Measurements from ENCODE around the gene WDR48.

WDR48 gene

GRCh38 chr3:39106851-39107387, 55.1 kb downstream of the WDR48 start:
- Histone ChIP-seq H3K4me3 (ENCODE audit: low read depth, low read length) (peak overlapping the region; percentile 99), H2AFZ (peak overlapping the region; percentile 79), H3K27me3 (ENCODE audit: control insufficient read depth, insufficient read depth, low read length) (no peaks in the 10 kb centered on the region), H3K4me1 (peaks cover 4% of the 10 kb centered on the region), H3K4me2 (ENCODE audit: low read length) (peak overlapping the region; percentile 98), H3K9me3 (ENCODE audit: control insufficient read depth, low read length) (no peaks in the 10 kb centered on the region), H3K36me3 (ENCODE audit: control insufficient read depth, insufficient read depth, low read length) (no peaks in the 10 kb centered on the region), H3K79me2 (peaks cover 19% of the 10 kb centered on the region), H3K27ac (peak overlapping the region; percentile 34), H3K9ac (peak overlapping the region; percentile 72)
- TF ChIP-seq, protein P1, sequence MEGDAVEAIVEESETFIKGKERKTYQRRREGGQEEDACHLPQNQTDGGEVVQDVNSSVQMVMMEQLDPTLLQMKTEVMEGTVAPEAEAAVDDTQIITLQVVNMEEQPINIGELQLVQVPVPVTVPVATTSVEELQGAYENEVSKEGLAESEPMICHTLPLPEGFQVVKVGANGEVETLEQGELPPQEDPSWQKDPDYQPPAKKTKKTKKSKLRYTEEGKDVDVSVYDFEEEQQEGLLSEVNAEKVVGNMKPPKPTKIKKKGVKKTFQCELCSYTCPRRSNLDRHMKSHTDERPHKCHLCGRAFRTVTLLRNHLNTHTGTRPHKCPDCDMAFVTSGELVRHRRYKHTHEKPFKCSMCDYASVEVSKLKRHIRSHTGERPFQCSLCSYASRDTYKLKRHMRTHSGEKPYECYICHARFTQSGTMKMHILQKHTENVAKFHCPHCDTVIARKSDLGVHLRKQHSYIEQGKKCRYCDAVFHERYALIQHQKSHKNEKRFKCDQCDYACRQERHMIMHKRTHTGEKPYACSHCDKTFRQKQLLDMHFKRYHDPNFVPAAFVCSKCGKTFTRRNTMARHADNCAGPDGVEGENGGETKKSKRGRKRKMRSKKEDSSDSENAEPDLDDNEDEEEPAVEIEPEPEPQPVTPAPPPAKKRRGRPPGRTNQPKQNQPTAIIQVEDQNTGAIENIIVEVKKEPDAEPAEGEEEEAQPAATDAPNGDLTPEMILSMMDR (IDR thresholded peaks at IDR 0.05) = peak; percentile 2

DNA sequence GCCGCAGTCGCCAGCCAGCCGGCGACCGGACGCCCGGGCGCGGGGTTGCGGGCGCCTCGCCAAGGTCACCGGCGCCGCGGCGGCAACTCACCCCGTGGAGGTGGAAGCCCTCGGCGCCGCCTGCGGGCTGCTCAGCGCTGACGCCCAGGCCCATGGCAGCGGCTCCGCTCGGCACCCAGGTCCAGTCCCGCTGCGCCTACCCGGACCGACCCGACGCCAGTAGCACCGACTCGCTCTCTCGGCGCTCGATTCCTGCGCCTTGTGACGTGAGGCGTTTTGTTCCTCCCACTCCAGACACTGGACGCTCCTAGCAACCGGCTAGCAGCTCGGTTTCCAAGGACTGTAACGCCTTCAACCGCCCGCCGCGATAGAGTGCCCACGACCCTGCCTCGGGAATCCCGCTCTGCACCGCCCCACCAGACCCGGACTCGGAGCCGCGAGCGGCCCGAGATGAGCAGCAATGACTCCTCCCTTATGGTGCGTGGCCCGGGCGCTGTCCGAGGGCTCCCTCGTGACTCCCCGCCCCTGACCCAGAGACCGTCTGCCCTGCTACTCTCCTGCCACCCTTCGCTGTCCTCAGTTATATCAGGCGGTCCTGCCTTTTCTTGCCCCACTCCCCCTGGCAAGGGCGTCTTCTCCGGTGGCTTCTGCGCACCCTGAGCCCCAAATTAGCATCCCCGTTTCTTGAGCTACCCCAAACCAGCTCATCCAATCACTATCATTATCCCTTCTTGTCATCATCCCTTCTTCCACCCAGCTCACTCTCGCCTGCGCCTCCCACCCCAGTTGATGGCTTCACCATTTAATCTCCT, 55.8 kb downstream of the WDR48 start, which contains the start of the genes GORASP1 and TTC21A:
GORASP1 (minus strand) TSS at position 240 of the 812 bp plus-strand sequence; CDS start at position 154, 86 bp downstream.
TTC21A (plus strand) TSS at position 293 of the 812 bp plus-strand sequence; CDS start at position 451, 158 bp downstream.
- Histone ChIP-seq H3K36me3 (ENCODE audit: control insufficient read depth, insufficient read depth, low read length) (no peaks in the 10 kb centered on the region), H3K9me3 (ENCODE audit: control insufficient read depth, low read length) (no peaks in the 10 kb centered on the region), H3K4me2 (ENCODE audit: low read length) (peak within 1 kb of the TSS; percentile 98), H2AFZ (peak within 1 kb of the TSS; percentile 79), H3K4me3 (ENCODE audit: low read depth, low read length) (peak within 1 kb of the TSS; percentile 99), H3K9ac (peak within 1 kb of the TSS; percentile 72), H3K27ac (peak within 1 kb of the TSS; percentile 34), H3K4me1 (peaks cover 4% of the 10 kb centered on the region), H3K27me3 (ENCODE audit: control insufficient read depth, insufficient read depth, low read length) (no peaks in the 10 kb centered on the region), H3K79me2 (peaks cover 19% of the 10 kb centered on the region)
- TF ChIP-seq, protein P1 (IDR thresholded peaks at IDR 0.05) = peak; percentile 1

DNA sequence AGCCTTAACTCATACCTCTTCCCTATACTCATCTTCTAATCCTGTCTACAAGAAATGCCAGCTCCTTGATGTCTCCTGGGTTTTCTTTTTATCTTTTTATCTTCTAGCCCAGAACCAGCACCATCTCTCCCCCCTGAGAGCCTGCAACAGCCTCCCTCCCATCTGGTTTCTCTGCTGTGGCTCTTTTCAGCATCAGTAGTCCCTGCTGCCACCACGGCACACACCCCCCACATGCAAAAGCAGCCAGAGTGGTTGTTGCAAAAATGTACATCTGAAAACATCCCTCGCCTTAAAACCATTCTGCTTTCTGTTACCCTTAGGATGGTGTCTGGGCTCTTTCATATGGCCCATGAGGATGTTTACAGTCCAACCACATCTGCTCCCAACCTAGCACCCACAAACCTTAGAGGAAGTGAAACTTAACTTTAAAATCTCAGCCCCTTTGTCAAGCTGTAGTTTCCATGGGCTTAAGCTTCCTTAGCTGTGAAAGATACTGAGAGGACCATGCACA, 56.4 kb downstream of the WDR48 start:
- no peaks in the 10 kb centered on the region for H3K9me3 ChIP-seq (ENCODE audit: control insufficient read depth, low read length)
- H3K27ac ChIP-seq = peak overlapping the region; percentile 34
- H3K36me3 ChIP-seq (ENCODE audit: control insufficient read depth, insufficient read depth, low read length) = no peaks in the 10 kb centered on the region
- no peaks in the 10 kb centered on the region for H3K27me3 ChIP-seq (ENCODE audit: control insufficient read depth, insufficient read depth, low read length)
- H3K4me1 ChIP-seq = peaks cover 4% of the 10 kb centered on the region
- H3K4me2 ChIP-seq (ENCODE audit: low read length) = peak overlapping the region; percentile 98
- H3K79me2 ChIP-seq = peaks cover 19% of the 10 kb centered on the region
- H3K4me3 ChIP-seq (ENCODE audit: low read depth, low read length) = peak overlapping the region; percentile 99
- no peak overlapping the region for H3K9ac ChIP-seq
- peak overlapping the region; percentile 79 for H2AFZ ChIP-seq
- TF ChIP-seq, protein P1 (IDR thresholded peaks at IDR 0.05) = no peak

GRCh38 chr3:39109086-39109485, 57.3 kb downstream of the WDR48 start:
- Histone ChIP-seq H3K27me3 (ENCODE audit: control insufficient read depth, insufficient read depth, low read length) (no peaks in the 10 kb centered on the region), H3K4me2 (ENCODE audit: low read length) (no peak overlapping the region), H3K4me3 (ENCODE audit: low read depth, low read length) (no peak overlapping the region), H3K9ac (no peak overlapping the region), H3K4me1 (peaks cover 4% of the 10 kb centered on the region), H3K36me3 (ENCODE audit: control insufficient read depth, insufficient read depth, low read length) (no peaks in the 10 kb centered on the region), H2AFZ (no peak overlapping the region), H3K9me3 (ENCODE audit: control insufficient read depth, low read length) (no peaks in the 10 kb centered on the region), H3K79me2 (peaks cover 19% of the 10 kb centered on the region), H3K27ac (no peak overlapping the region)
- TF ChIP-seq, protein P1 (IDR thresholded peaks at IDR 0.05) = no peak
